ENCODE measurements around the gene ATP8A2. TPM values are rescaled to one million over a fixed set of nuclear protein-coding genes. Genes with fewer than 3 reads are reported as not detected.

Gene ATP8A2
- total RNA-seq, 5 donors from 2014 or later (not counting 1 experiment from before 2014, with no cell fraction given): 0.39 to 0.85 (median 0.73) TPM

DNA sequence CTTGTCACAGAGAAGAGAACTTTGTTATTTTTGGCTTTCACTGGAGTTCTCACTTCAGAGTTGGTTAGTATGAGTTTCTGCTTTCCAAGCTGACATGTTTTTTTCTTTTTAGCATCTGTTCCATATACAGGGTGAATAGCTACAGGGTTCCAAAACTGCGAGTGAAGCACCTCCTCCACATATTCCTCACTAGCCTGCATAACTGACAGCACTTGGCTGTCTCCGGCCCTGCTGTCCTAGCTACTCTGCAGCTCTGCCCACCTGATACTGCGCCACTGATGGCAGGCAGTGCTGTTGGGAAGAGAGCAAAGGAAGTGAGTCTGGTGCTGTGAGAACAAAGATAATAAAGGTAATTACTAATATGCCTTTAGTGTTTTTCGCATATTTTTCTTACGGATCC, 6.8 kb downstream of the ATP8A2 start:
- Histone ChIP-seq H3K36me3 (ENCODE audit: control insufficient read depth in 2 of 2, extremely low read depth in 1 of 2, insufficient read depth in 1 of 2, low read length in 1 of 2) (no peaks in the 10 kb centered on the region), H3K27me3 (replicated peaks in 1 of 2; ENCODE audit: control insufficient read depth in 2 of 2, extremely low read depth in 1 of 2, insufficient read depth in 2 of 2, low read length in 1 of 2) (peaks cover 0 to 22% of the 10 kb centered on the region in 2 experiments), H3K4me1 (ENCODE audit: control insufficient read depth in 1 of 2, extremely low read depth in 1 of 2, insufficient read depth in 2 of 2, low read length in 2 of 2) (no peaks in the 10 kb centered on the region), H3K9me3 (no peaks in the 10 kb centered on the region), H3K4me3 (ENCODE audit: control insufficient read depth in 1 of 2, extremely low read depth in 1 of 2, low read length in 1 of 2) (no peak overlapping the region), H3K27ac (ENCODE audit: low read length) (no peak overlapping the region)
- WGBS (ENCODE audit: insufficient coverage): no CpG with 5 or more reads among the region's 5 CpGs
- ATAC-seq (replicated peaks in 1 of 4) (no peak), DNase-seq (no peak)
- Mint-ChIP-seq H3K4me3 (no peak overlapping the region), H3K27me3 (peaks cover 42 to 44% of the 10 kb centered on the region in 2 donors), H3K27ac (no peak overlapping the region), H3K9me3 (no peaks in the 10 kb centered on the region), H3K36me3 (no peaks in the 10 kb centered on the region), H3K4me1 (peaks cover 0 to 10% (median 2%) of the 10 kb centered on the region in 3 donors)
- ChIA-PET POLR2A (no interaction called here), CTCF (no interaction called here)

DNA sequence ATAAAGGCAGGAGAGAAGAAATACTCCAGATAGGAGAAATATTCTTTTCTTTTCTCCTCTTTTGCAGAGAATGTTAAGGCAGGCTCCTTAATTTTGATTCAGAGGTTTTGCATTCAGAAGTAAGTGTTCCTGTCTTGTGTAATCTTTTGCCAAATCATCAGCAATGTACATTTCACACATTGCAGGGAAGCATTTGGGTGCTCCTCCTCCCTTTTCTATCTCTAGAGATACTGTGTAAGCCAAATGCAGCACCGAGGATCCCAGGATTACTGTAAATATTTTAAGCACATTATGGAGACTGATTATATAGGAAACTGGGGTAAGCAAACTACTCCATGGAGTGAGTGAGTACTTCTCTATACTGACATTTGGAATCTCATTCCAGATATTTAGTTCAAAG, 7.2 kb downstream of the ATP8A2 start:
- no peaks in the 10 kb centered on the region for H3K36me3 Mint-ChIP-seq
- no peak overlapping the region for H3K27ac ChIP-seq (ENCODE audit: low read length)
- H3K4me1 ChIP-seq (ENCODE audit: control insufficient read depth in 1 of 2, extremely low read depth in 1 of 2, insufficient read depth in 2 of 2, low read length in 2 of 2): no peaks in the 10 kb centered on the region
- H3K4me3 ChIP-seq (ENCODE audit: control insufficient read depth in 1 of 2, extremely low read depth in 1 of 2, low read length in 1 of 2): no peak overlapping the region
- H3K9me3 ChIP-seq: no peaks in the 10 kb centered on the region
- H3K27ac Mint-ChIP-seq: no peak overlapping the region
- H3K27me3 ChIP-seq (replicated peaks in 1 of 2; ENCODE audit: control insufficient read depth in 2 of 2, extremely low read depth in 1 of 2, insufficient read depth in 2 of 2, low read length in 1 of 2): peaks cover 0 to 17% of the 10 kb centered on the region in 2 experiments
- peaks cover 40 to 41% of the 10 kb centered on the region in 2 donors for H3K27me3 Mint-ChIP-seq
- ATAC-seq (replicated peaks in 1 of 4) (no peak), DNase-seq (no peak)
- ChIA-PET POLR2A (no interaction called here), CTCF (no interaction called here)
- H3K4me1 Mint-ChIP-seq: peaks cover 0 to 8% (median 2%) of the 10 kb centered on the region in 3 donors
- no peak overlapping the region for H3K4me3 Mint-ChIP-seq
- no peaks in the 10 kb centered on the region for H3K9me3 Mint-ChIP-seq
- H3K36me3 ChIP-seq (ENCODE audit: control insufficient read depth in 2 of 2, extremely low read depth in 1 of 2, insufficient read depth in 1 of 2, low read length in 1 of 2): no peaks in the 10 kb centered on the region
- WGBS (ENCODE audit: insufficient coverage): no CpG with 5 or more reads among the region's 1 CpG

GRCh38 chr13:25380082-25380481, 8.3 kb downstream of the ATP8A2 start:
- Histone ChIP-seq H3K27ac (ENCODE audit: low read length) (no peak overlapping the region), H3K9me3 (no peaks in the 10 kb centered on the region), H3K4me1 (ENCODE audit: control insufficient read depth in 1 of 2, extremely low read depth in 1 of 2, insufficient read depth in 2 of 2, low read length in 2 of 2) (no peaks in the 10 kb centered on the region), H3K36me3 (ENCODE audit: control insufficient read depth in 2 of 2, extremely low read depth in 1 of 2, insufficient read depth in 1 of 2, low read length in 1 of 2) (no peaks in the 10 kb centered on the region), H3K27me3 (replicated peaks in 1 of 2; ENCODE audit: control insufficient read depth in 2 of 2, extremely low read depth in 1 of 2, insufficient read depth in 2 of 2, low read length in 1 of 2) (peaks cover 0 to 14% of the 10 kb centered on the region in 2 experiments), H3K4me3 (ENCODE audit: control insufficient read depth in 1 of 2, extremely low read depth in 1 of 2, low read length in 1 of 2) (no peak overlapping the region)
- ChIA-PET CTCF (no interaction called here), POLR2A (no interaction called here)
- Mint-ChIP-seq H3K27me3 (peaks cover 41 to 43% of the 10 kb centered on the region in 2 donors), H3K27ac (no peak overlapping the region), H3K4me3 (no peak overlapping the region), H3K36me3 (no peaks in the 10 kb centered on the region), H3K4me1 (peaks cover 0 to 6% (median 2%) of the 10 kb centered on the region in 3 donors), H3K9me3 (no peaks in the 10 kb centered on the region)
- ATAC-seq (replicated peaks in 1 of 4): no peak
- WGBS (ENCODE audit: insufficient coverage): no CpG with 5 or more reads among the region's 4 CpGs
- DNase-seq: no peak

GRCh38 chr13:25380741-25381324, 9.1 kb downstream of the ATP8A2 start:
- no peaks in the 10 kb centered on the region for H3K9me3 Mint-ChIP-seq
- Histone ChIP-seq H3K9me3 (no peaks in the 10 kb centered on the region), H3K27me3 (replicated peaks in 1 of 2; ENCODE audit: control insufficient read depth in 2 of 2, extremely low read depth in 1 of 2, insufficient read depth in 2 of 2, low read length in 1 of 2) (peaks cover 0 to 12% of the 10 kb centered on the region in 2 experiments), H3K4me3 (ENCODE audit: control insufficient read depth in 1 of 2, extremely low read depth in 1 of 2, low read length in 1 of 2) (no peak overlapping the region), H3K36me3 (ENCODE audit: control insufficient read depth in 2 of 2, extremely low read depth in 1 of 2, insufficient read depth in 1 of 2, low read length in 1 of 2) (no peaks in the 10 kb centered on the region), H3K27ac (ENCODE audit: low read length) (no peak overlapping the region), H3K4me1 (ENCODE audit: control insufficient read depth in 1 of 2, extremely low read depth in 1 of 2, insufficient read depth in 2 of 2, low read length in 2 of 2) (no peaks in the 10 kb centered on the region)
- H3K27ac Mint-ChIP-seq: no peak overlapping the region
- ChIA-PET CTCF (no interaction called here), POLR2A (no interaction called here)
- WGBS (ENCODE audit: insufficient coverage): 0% methylated on average over 1 of the region's 7 CpGs
- DNase-seq (no peak), ATAC-seq (replicated peaks in 1 of 4) (no peak)
- H3K36me3 Mint-ChIP-seq: no peaks in the 10 kb centered on the region
- no peak overlapping the region for H3K4me3 Mint-ChIP-seq
- H3K4me1 Mint-ChIP-seq: peaks cover 0 to 1% (median 0%) of the 10 kb centered on the region in 3 donors
- H3K27me3 Mint-ChIP-seq: peaks cover 35 to 38% of the 10 kb centered on the region in 2 donors

- Histone ChIP-seq H3K9me3 (no peaks in the 10 kb centered on the region), H3K4me1 (ENCODE audit: control insufficient read depth in 1 of 2, extremely low read depth in 1 of 2, insufficient read depth in 2 of 2, low read length in 2 of 2) (no peaks in the 10 kb centered on the region), H3K36me3 (ENCODE audit: control insufficient read depth in 2 of 2, extremely low read depth in 1 of 2, insufficient read depth in 1 of 2, low read length in 1 of 2) (no peaks in the 10 kb centered on the region), H3K27ac (ENCODE audit: low read length) (no peak overlapping the region), H3K27me3 (replicated peaks in 1 of 2; ENCODE audit: control insufficient read depth in 2 of 2, extremely low read depth in 1 of 2, insufficient read depth in 2 of 2, low read length in 1 of 2) (peaks cover 0 to 20% of the 10 kb centered on the region in 2 experiments), H3K4me3 (ENCODE audit: control insufficient read depth in 1 of 2, extremely low read depth in 1 of 2, low read length in 1 of 2) (no peak overlapping the region)
- H3K9me3 Mint-ChIP-seq: no peaks in the 10 kb centered on the region
- H3K4me1 Mint-ChIP-seq: no peaks in the 10 kb centered on the region
- no peak overlapping the region for H3K27ac Mint-ChIP-seq
- DNase-seq (no peak), ATAC-seq (replicated peaks in 1 of 4) (no peak)
- CTCF ChIA-PET: interaction anchor here in 1 of 2 donors (1.5 kb wide), 1 partner anchor 9 kb away, joined by 4 read pairs; no protein-coding TSS in a partner anchor
- POLR2A ChIA-PET: no interaction called here
- H3K4me3 Mint-ChIP-seq: no peak overlapping the region
- WGBS (ENCODE audit: insufficient coverage): no CpG with 5 or more reads among the region's 4 CpGs
- peaks cover 44 to 47% of the 10 kb centered on the region in 2 donors for H3K27me3 Mint-ChIP-seq
- H3K36me3 Mint-ChIP-seq: no peaks in the 10 kb centered on the region
Measured at GRCh38 chr13:25384758-25385410, 13.1 kb downstream of the ATP8A2 start.

DNA sequence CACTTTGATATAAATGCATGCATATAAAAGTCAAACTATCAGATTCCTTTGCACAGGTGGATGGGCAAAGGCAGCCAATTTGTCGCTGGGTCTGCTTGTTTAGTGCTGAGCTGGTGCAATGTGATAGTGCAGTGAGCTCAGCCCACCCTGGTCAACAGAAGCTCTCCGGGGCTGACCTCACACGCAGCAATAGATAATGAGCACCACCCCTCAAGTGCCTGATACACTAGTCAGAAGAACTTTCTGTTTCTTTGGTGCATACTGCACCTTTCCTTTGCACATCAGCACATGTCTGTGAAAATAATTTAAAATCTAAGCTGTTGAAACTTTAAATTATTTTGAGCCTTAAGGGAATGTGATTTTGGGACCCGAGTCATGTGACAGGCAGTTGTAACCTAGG, 20.2 kb downstream of the ATP8A2 start:
- Mint-ChIP-seq H3K4me3 (no peak overlapping the region), H3K9me3 (no peaks in the 10 kb centered on the region), H3K36me3 (no peaks in the 10 kb centered on the region), H3K4me1 (no peaks in the 10 kb centered on the region), H3K27ac (no peak overlapping the region), H3K27me3 (peaks cover 21 to 23% of the 10 kb centered on the region in 2 donors)
- DNase-seq (no peak), ATAC-seq (replicated peaks in 1 of 4) (no peak)
- no peaks in the 10 kb centered on the region for H3K36me3 ChIP-seq (ENCODE audit: control insufficient read depth in 2 of 2, extremely low read depth in 1 of 2, insufficient read depth in 1 of 2, low read length in 1 of 2)
- peaks cover 3 to 14% of the 10 kb centered on the region in 2 experiments for H3K27me3 ChIP-seq (replicated peaks in 1 of 2; ENCODE audit: control insufficient read depth in 2 of 2, extremely low read depth in 1 of 2, insufficient read depth in 2 of 2, low read length in 1 of 2)
- no peaks in the 10 kb centered on the region for H3K4me1 ChIP-seq (ENCODE audit: control insufficient read depth in 1 of 2, extremely low read depth in 1 of 2, insufficient read depth in 2 of 2, low read length in 2 of 2)
- H3K4me3 ChIP-seq (ENCODE audit: control insufficient read depth in 1 of 2, extremely low read depth in 1 of 2, low read length in 1 of 2): no peak overlapping the region
- ChIA-PET CTCF (no interaction called here), POLR2A (no interaction called here)
- 90% methylated on average over 1 of the region's 4 CpGs for WGBS (ENCODE audit: insufficient coverage)
- no peak overlapping the region for H3K27ac ChIP-seq (ENCODE audit: low read length)
- no peaks in the 10 kb centered on the region for H3K9me3 ChIP-seq
